ENCODE results near the gene ART1. TPM values are rescaled to one million over a fixed set of nuclear protein-coding genes. Genes with fewer than 3 reads are reported as not detected.

Gene ART1
- total RNA-seq, 2 experiments from 2014 or later: not detected

- peaks cover 5% of the 10 kb centered on the region for H3K9me3 Mint-ChIP-seq
- no peak for DNase-seq
- no peaks in the 10 kb centered on the region for H3K36me3 Mint-ChIP-seq
- no peaks in the 10 kb centered on the region for H3K27me3 Mint-ChIP-seq
- peaks cover 13% of the 10 kb centered on the region for H3K4me1 Mint-ChIP-seq (ENCODE audit: low read depth)
- ChIA-PET POLR2A (no interaction called here), CTCF (interaction anchor here (1.2 to 1.9 kb wide), 2 partner anchors 35 to 207 kb away, joined by 3 to 5 read pairs; no protein-coding TSS in a partner anchor)
- intact Hi-C loops (cut with micrococcal nuclease): no loop called here
- no peak overlapping the region for H3K27ac Mint-ChIP-seq
- H3K4me3 Mint-ChIP-seq: no peak overlapping the region
Observed at GRCh38 chr11:3615998-3616397, 28.9 kb upstream of the ART1 start.

GRCh38 chr11:3616721-3617460 is 28.0 kb upstream of the ART1 start:
- no peak overlapping the region for H3K4me3 Mint-ChIP-seq
- H3K27ac Mint-ChIP-seq: no peak overlapping the region
- intact Hi-C loops (cut with micrococcal nuclease): no loop called here
- no peak for DNase-seq
- POLR2A ChIA-PET: no interaction called here
- H3K4me1 Mint-ChIP-seq (ENCODE audit: low read depth): peaks cover 13% of the 10 kb centered on the region
- peaks cover 4% of the 10 kb centered on the region for H3K9me3 Mint-ChIP-seq
- H3K36me3 Mint-ChIP-seq: no peaks in the 10 kb centered on the region
- H3K27me3 Mint-ChIP-seq: no peaks in the 10 kb centered on the region
- CTCF ChIA-PET: no interaction called here

GRCh38 chr11:3617990-3618389 is 26.9 kb upstream of the ART1 start:
- peaks cover 13% of the 10 kb centered on the region for H3K4me1 Mint-ChIP-seq (ENCODE audit: low read depth)
- H3K27me3 Mint-ChIP-seq: no peaks in the 10 kb centered on the region
- no peak for DNase-seq
- intact Hi-C loops (cut with micrococcal nuclease): no loop called here
- H3K4me3 Mint-ChIP-seq: no peak overlapping the region
- CTCF ChIA-PET: interaction anchor here (1.1 kb wide), 1 partner anchor 8 kb away, joined by 3 read pairs; no protein-coding TSS in a partner anchor
- no peak overlapping the region for H3K27ac Mint-ChIP-seq
- no peaks in the 10 kb centered on the region for H3K9me3 Mint-ChIP-seq
- H3K36me3 Mint-ChIP-seq: no peaks in the 10 kb centered on the region
- POLR2A ChIA-PET: no interaction called here

- H3K4me1 Mint-ChIP-seq (ENCODE audit: low read depth): peaks cover 4% of the 10 kb centered on the region
- no peak overlapping the region for H3K4me3 Mint-ChIP-seq
- CTCF ChIA-PET: no interaction called here
- no peaks in the 10 kb centered on the region for H3K36me3 Mint-ChIP-seq
- H3K27me3 Mint-ChIP-seq: no peaks in the 10 kb centered on the region
- no peaks in the 10 kb centered on the region for H3K9me3 Mint-ChIP-seq
- no peak for DNase-seq
- H3K27ac Mint-ChIP-seq: no peak overlapping the region
- POLR2A ChIA-PET: no interaction called here
- intact Hi-C loops (cut with micrococcal nuclease): no loop called here
Observed at GRCh38 chr11:3622521-3622920, 22.4 kb upstream of the ART1 start.

- Mint-ChIP-seq H3K4me3 (no peak overlapping the region), H3K9me3 (no peaks in the 10 kb centered on the region), H3K4me1 (ENCODE audit: low read depth) (peaks cover 4% of the 10 kb centered on the region), H3K36me3 (no peaks in the 10 kb centered on the region), H3K27ac (no peak overlapping the region), H3K27me3 (no peaks in the 10 kb centered on the region)
- CTCF ChIA-PET: interaction anchor here (0.9 kb wide), 1 partner anchor 14 kb away, joined by 3 read pairs; no protein-coding TSS in a partner anchor
- intact Hi-C loops (cut with micrococcal nuclease): no loop called here
- DNase-seq: no peak
- POLR2A ChIA-PET: no interaction called here
Observed at GRCh38 chr11:3623121-3623520, 21.8 kb upstream of the ART1 start.

GRCh38 chr11:3623767-3624458 is 21.0 kb upstream of the ART1 start:
- H3K4me3 Mint-ChIP-seq: no peak overlapping the region
- DNase-seq: no peak
- CTCF ChIA-PET: interaction anchor here (0.9 to 1.0 kb wide), 2 partner anchors 14 to 148 kb away, joined by 3 read pairs; no protein-coding TSS in a partner anchor
- POLR2A ChIA-PET: no interaction called here
- no peaks in the 10 kb centered on the region for H3K36me3 Mint-ChIP-seq
- intact Hi-C loops (cut with micrococcal nuclease): no loop called here
- H3K27ac Mint-ChIP-seq: no peak overlapping the region
- H3K27me3 Mint-ChIP-seq: no peaks in the 10 kb centered on the region
- H3K9me3 Mint-ChIP-seq: no peaks in the 10 kb centered on the region
- peaks cover 4% of the 10 kb centered on the region for H3K4me1 Mint-ChIP-seq (ENCODE audit: low read depth)

GRCh38 chr11:3626250-3626960 is 18.5 kb upstream of the ART1 start:
- H3K4me3 Mint-ChIP-seq: no peak overlapping the region
- H3K9me3 Mint-ChIP-seq: no peaks in the 10 kb centered on the region
- peaks cover 4% of the 10 kb centered on the region for H3K4me1 Mint-ChIP-seq (ENCODE audit: low read depth)
- H3K36me3 Mint-ChIP-seq: no peaks in the 10 kb centered on the region
- H3K27me3 Mint-ChIP-seq: no peaks in the 10 kb centered on the region
- ChIA-PET CTCF (interaction anchor here (0.8 to 1.1 kb wide), 2 partner anchors 16 to 285 kb away, joined by 3 to 5 read pairs; no protein-coding TSS in a partner anchor), POLR2A (no interaction called here)
- H3K27ac Mint-ChIP-seq: no peak overlapping the region
- intact Hi-C loops (cut with micrococcal nuclease): no loop called here
- peak; percentile 14 for DNase-seq

- no peaks in the 10 kb centered on the region for H3K36me3 Mint-ChIP-seq
- peaks cover 6% of the 10 kb centered on the region for H3K4me1 Mint-ChIP-seq (ENCODE audit: low read depth)
- CTCF ChIA-PET: no interaction called here
- DNase-seq: no peak
- H3K9me3 Mint-ChIP-seq: no peaks in the 10 kb centered on the region
- no peak overlapping the region for H3K27ac Mint-ChIP-seq
- POLR2A ChIA-PET: no interaction called here
- no peak overlapping the region for H3K4me3 Mint-ChIP-seq
- intact Hi-C loops (cut with micrococcal nuclease): no loop called here
- no peaks in the 10 kb centered on the region for H3K27me3 Mint-ChIP-seq
Observed at GRCh38 chr11:3627291-3627690, 17.6 kb upstream of the ART1 start.

- ChIA-PET CTCF (no interaction called here), POLR2A (no interaction called here)
- H3K36me3 Mint-ChIP-seq: no peaks in the 10 kb centered on the region
- H3K9me3 Mint-ChIP-seq: no peaks in the 10 kb centered on the region
- no peak for DNase-seq
- peaks cover 6% of the 10 kb centered on the region for H3K4me1 Mint-ChIP-seq (ENCODE audit: low read depth)
- intact Hi-C loops (cut with micrococcal nuclease): no loop called here
- no peak overlapping the region for H3K4me3 Mint-ChIP-seq
- H3K27me3 Mint-ChIP-seq: no peaks in the 10 kb centered on the region
- no peak overlapping the region for H3K27ac Mint-ChIP-seq
Observed at GRCh38 chr11:3631331-3631730, 13.6 kb upstream of the ART1 start.

- intact Hi-C loops (cut with micrococcal nuclease): no loop called here
- H3K4me1 Mint-ChIP-seq (ENCODE audit: low read depth): peaks cover 3% of the 10 kb centered on the region
- no peaks in the 10 kb centered on the region for H3K9me3 Mint-ChIP-seq
- no peak overlapping the region for H3K27ac Mint-ChIP-seq
- no peaks in the 10 kb centered on the region for H3K36me3 Mint-ChIP-seq
- no peak overlapping the region for H3K4me3 Mint-ChIP-seq
- no peaks in the 10 kb centered on the region for H3K27me3 Mint-ChIP-seq
- CTCF ChIA-PET: no interaction called here
- POLR2A ChIA-PET: interaction anchor here (0.6 kb wide), 1 partner anchor 27 kb away, joined by 5 read pairs; no protein-coding TSS in a partner anchor
- no peak for DNase-seq
Observed at GRCh38 chr11:3632070-3632660, 12.8 kb upstream of the ART1 start.

GRCh38 chr11:3635641-3636375 is 9.1 kb upstream of the ART1 start:
- Mint-ChIP-seq H3K9me3 (no peaks in the 10 kb centered on the region), H3K36me3 (no peaks in the 10 kb centered on the region), H3K4me3 (no peak overlapping the region), H3K4me1 (ENCODE audit: low read depth) (peaks cover 3% of the 10 kb centered on the region), H3K27ac (no peak overlapping the region), H3K27me3 (no peaks in the 10 kb centered on the region)
- ChIA-PET POLR2A (no interaction called here), CTCF (no interaction called here)
- intact Hi-C loops (cut with micrococcal nuclease): no loop called here
- DNase-seq: no peak

GRCh38 chr11:3637201-3637600 is 7.7 kb upstream of the ART1 start:
- H3K4me1 Mint-ChIP-seq (ENCODE audit: low read depth): peaks cover 2% of the 10 kb centered on the region
- H3K27ac Mint-ChIP-seq: no peak overlapping the region
- no peak for DNase-seq
- POLR2A ChIA-PET: no interaction called here
- H3K27me3 Mint-ChIP-seq: no peaks in the 10 kb centered on the region
- no peaks in the 10 kb centered on the region for H3K9me3 Mint-ChIP-seq
- CTCF ChIA-PET: no interaction called here
- intact Hi-C loops (cut with micrococcal nuclease): no loop called here
- H3K36me3 Mint-ChIP-seq: no peaks in the 10 kb centered on the region
- no peak overlapping the region for H3K4me3 Mint-ChIP-seq
